Activated CD4-positive, alpha-beta T cell treated with anti-CD3 and anti-CD28 coated beads, Interleukin-2, amount 50 U/mL, for 16 hours (primary cell): ENCODE measurements around the gene APCDD1L.
A peak's percentile ranks its signal among the peaks of the same experiment; 100 is the strongest.

Experiments used
- DNase-seq: peaks from one replicate; pipeline ENCODE4 v3.0.0-alpha.2; 2020

APCDD1L gene

GRCh38 chr20:58483470-58483869 lies 31.7 kb downstream of the APCDD1L start:
- DNase-seq, result no peak

GRCh38 chr20:58483051-58483450 lies 32.1 kb downstream of the APCDD1L start:
- DNase-seq, result no peak

- DNase-seq, result no peak
Measured at GRCh38 chr20:58482416-58482815, 32.8 kb downstream of the APCDD1L start.

GRCh38 chr20:58481481-58482021 lies 33.6 kb downstream of the APCDD1L start:
- DNase-seq, result peak; percentile 51

GRCh38 chr20:58480551-58481336 lies 34.5 kb downstream of the APCDD1L start:
- no peak for DNase-seq

- DNase-seq, result no peak
Measured at GRCh38 chr20:58479726-58480440, 35.3 kb downstream of the APCDD1L start.

GRCh38 chr20:58478141-58478805 lies 36.9 kb downstream of the APCDD1L start:
- no peak for DNase-seq

GRCh38 chr20:58475466-58475865 lies 39.7 kb downstream of the APCDD1L start:
- DNase-seq, result no peak

GRCh38 chr20:58473453-58474425 lies 41.5 kb downstream of the APCDD1L start:
- no peak for DNase-seq

- no peak for DNase-seq
Measured at GRCh38 chr20:58472273-58473018, 42.8 kb downstream of the APCDD1L start.

- no peak for DNase-seq
Measured at GRCh38 chr20:58471193-58472164, 43.7 kb downstream of the APCDD1L start.

- DNase-seq, result no peak
Measured at GRCh38 chr20:58470336-58471192, 44.6 kb downstream of the APCDD1L start.

- no peak for DNase-seq
Measured at GRCh38 chr20:58469616-58470015, 45.6 kb downstream of the APCDD1L start.

GRCh38 chr20:58467572-58468527 lies 47.3 kb downstream of the APCDD1L start:
- no peak for DNase-seq

- DNase-seq, result no peak
Measured at GRCh38 chr20:58466729-58467571, 48.2 kb downstream of the APCDD1L start.

- no peak for DNase-seq
Measured at GRCh38 chr20:58466095-58466708, 49.0 kb downstream of the APCDD1L start.

GRCh38 chr20:58464838-58465237 lies 50.4 kb downstream of the APCDD1L start:
- DNase-seq, result no peak
